ENCODE measurements around the gene PKNOX2.

- TF ChIP-seq REST (IDR thresholded peaks at IDR 0.05; ENCODE audit: insufficient read depth in 1 of 2, low read depth in 2 of 2, low read length in 2 of 2) (no peak), POLR2AphosphoS5 (IDR thresholded peaks at IDR 0.05; ENCODE audit: low read depth, low read length) (no peak), TAF1 (IDR thresholded peaks at IDR 0.05; ENCODE audit: borderline replicate concordance, insufficient read depth, low read length) (no peak), SIN3A (IDR thresholded peaks at IDR 0.05; ENCODE audit: borderline replicate concordance, insufficient read depth, low read length) (no peak), FOXP2 (optimal IDR thresholded peaks at IDR 0.05; ENCODE audit: borderline replicate concordance, extremely low read depth, extremely low read length, insufficient read depth) (no peak)
These were observed 220.3 kb downstream of the PKNOX2 start for GRCh38 chr11:125384825-125385224.
